Tibial nerve (tissue), 4 donors: ENCODE results near the gene ZNF800.

Source experiments
- CTCF ChIP-seq, 5 experiments: fragments of 200-600 bp in 3 of 5; fragments of 450-650 bp in 2 of 5; sonication (generic) in 3 of 5; IDR thresholded peaks; one replicate each; pipeline ENCODE4 v1.5.1; 2016 to 2019; ENCODE audit warnings: antibody characterized with exemption in 5 of 5, mild to moderate bottlenecking in 3 of 5, moderate library complexity in 2 of 5
- EP300 ChIP-seq, 2 donors: sonication (generic); formaldehyde crosslinking; IDR thresholded peaks; one replicate each; pipeline ENCODE4 v1.6.1; 2017; ENCODE audit warnings: antibody characterized with exemption in 2 of 2, mild to moderate bottlenecking in 1 of 2
- POLR2A ChIP-seq, 2 donors: fragments of 450-650 bp; IDR thresholded peaks; one replicate each; pipeline ENCODE4 v1.6.1; 2017; ENCODE audit warnings: antibody characterized with exemption in 2 of 2, mild to moderate bottlenecking in 2 of 2, moderate library complexity in 2 of 2

DNA sequence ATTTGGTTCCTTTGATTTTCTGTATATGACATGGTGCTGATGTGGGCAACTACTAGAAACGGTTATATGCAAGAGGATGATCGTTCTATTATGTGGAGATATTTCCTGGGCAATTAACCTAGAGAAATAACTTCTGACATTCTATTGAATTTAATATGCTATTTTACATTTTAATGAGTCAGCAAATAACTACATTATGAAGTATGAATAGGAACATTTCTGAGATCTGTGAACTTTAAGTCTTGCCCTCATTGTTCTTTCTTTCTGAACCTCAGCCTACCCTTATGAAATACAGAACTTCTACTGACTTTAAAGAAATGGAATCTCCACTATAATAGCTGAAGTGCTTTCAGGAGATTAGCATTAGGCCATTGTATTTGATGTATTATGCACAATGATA, 59.6 kb downstream of the ZNF800 start:
- TF ChIP-seq CTCF (IDR thresholded peaks at IDR 0.05) = no peak
- no peak for TF ChIP-seq POLR2A (IDR thresholded peaks at IDR 0.05)
- no peak for TF ChIP-seq EP300 (IDR thresholded peaks at IDR 0.05)
